ACC112 (cell line): ENCODE results near the gene TTLL5.

Source experiments
- H2AFZ ChIP-seq: fragments of 200-600 bp; sonication (generic); one replicate; pipeline ENCODE4 v1.6.0; 2017; ENCODE audit warnings: antibody characterized with exemption, low read length; ENCODE audit not compliant: unreplicated experiment
- H3K27ac ChIP-seq: fragments of 200-600 bp; sonication (generic); 2 replicates; pipeline ENCODE4 v1.5.1; 2014; ENCODE audit warnings: low read depth, mild to moderate bottlenecking, antibody characterized with exemption, low read length, moderate library complexity
- H3K27me3 ChIP-seq: fragments of 200-600 bp; sonication (generic); 2 replicates; pipeline ENCODE4 v1.6.1; 2014; ENCODE audit warnings: mild to moderate bottlenecking, antibody characterized with exemption, low read length, moderate library complexity, mixed read lengths; ENCODE audit not compliant: insufficient read depth
- H3K36me3 ChIP-seq: fragments of 200-600 bp; sonication (generic); 2 replicates; pipeline ENCODE4 v1.6.1; 2016; ENCODE audit warnings: mild to moderate bottlenecking, antibody characterized with exemption, low read length, moderate library complexity, mixed read lengths; ENCODE audit not compliant: insufficient read depth
- H3K4me1 ChIP-seq: fragments of 200-600 bp; sonication (generic); one replicate; pipeline ENCODE4 v1.6.1; 2016; ENCODE audit warnings: low read length, mixed read lengths; ENCODE audit not compliant: insufficient read depth, unreplicated experiment, control insufficient read depth
- H3K4me3 ChIP-seq: fragments of 200-600 bp; sonication (generic); 2 replicates; pipeline ENCODE4 v1.5.1; 2014; ENCODE audit warnings: mild to moderate bottlenecking, low read depth, low read length
- H3K79me2 ChIP-seq: fragments of 200-600 bp; sonication (generic); one replicate; pipeline ENCODE4 v1.6.0; 2016; ENCODE audit warnings: low read length; ENCODE audit not compliant: control insufficient read depth, unreplicated experiment, insufficient read depth

TTLL5 gene

DNA sequence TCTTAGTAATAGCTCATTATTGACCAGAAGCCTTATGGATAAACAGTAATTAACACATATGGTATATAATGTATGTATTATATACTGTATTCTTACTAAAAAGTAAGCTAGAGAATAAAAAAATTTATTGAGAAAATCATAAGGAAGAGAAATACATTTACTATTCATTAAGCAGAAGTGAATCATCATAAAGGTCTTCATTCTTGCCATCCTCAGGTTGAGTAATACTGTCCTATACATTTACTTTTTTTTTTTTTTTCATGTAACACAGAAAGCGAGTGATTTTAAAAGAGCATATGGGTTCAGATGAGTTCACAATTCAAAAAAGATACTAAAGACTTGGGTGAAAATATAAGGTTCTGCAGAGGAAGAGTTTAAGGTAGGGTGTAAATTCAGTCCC, 168.3 kb downstream of the TTLL5 start:
- no peak overlapping the region for H3K4me3 ChIP-seq
- no peaks in the 10 kb centered on the region for H3K79me2 ChIP-seq
- H3K27ac ChIP-seq, result no peak overlapping the region
- no peaks in the 10 kb centered on the region for H3K27me3 ChIP-seq
- H2AFZ ChIP-seq, result no peak overlapping the region
- peaks cover 39% of the 10 kb centered on the region for H3K4me1 ChIP-seq
- H3K36me3 ChIP-seq, result no peaks in the 10 kb centered on the region; the same call in 1 of the 2 replicates

DNA sequence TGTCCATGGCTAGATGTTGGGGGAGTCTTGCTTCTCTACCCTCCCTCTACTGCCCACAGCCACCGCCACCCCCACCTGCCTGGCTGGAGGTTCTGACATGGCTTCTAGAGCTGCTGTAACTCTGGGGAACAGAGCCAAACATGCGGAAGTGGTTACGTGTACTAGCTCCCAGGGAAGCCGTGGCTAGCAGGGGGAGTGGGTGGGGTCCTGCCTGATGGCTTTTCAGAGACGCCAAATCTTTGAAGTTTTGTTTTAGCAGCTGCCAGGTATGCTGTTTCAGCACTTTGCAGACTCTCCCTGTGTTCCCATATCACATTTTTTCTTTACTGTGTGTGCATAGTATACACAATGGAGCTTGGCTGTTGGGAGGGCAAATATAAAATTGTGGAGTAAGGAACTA, 170.4 kb downstream of the TTLL5 start:
- peak overlapping the region; percentile 78 for H2AFZ ChIP-seq
- H3K4me1 ChIP-seq, result peaks cover 22% of the 10 kb centered on the region

DNA sequence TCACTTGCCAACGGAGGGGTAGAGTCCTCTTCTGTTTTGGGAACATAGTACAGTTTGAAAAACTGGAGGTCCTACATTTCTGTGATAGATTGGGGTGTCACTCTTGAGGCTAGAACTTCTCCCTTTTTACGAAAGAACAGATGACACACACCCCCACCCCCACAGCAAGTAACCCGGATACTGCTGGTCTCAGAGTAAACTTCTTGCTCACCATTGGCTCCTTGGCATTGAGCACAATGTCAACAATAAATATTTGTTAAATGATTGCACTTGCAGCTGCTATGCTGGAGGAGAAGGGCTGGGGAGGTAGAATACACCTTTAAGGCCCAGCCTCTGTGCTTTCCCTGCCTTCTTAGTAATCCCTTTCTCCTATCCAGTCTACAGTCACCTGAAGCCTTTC, 170.9 kb downstream of the TTLL5 start:
- H2AFZ ChIP-seq, result peak overlapping the region; percentile 78
- H3K4me1 ChIP-seq, result peaks cover 26% of the 10 kb centered on the region
- H3K79me2 ChIP-seq, result no peaks in the 10 kb centered on the region
- H3K4me3 ChIP-seq, result peak overlapping the region; percentile 55; the same call in 1 of the 2 replicates
- no peaks in the 10 kb centered on the region for H3K27me3 ChIP-seq
- no peaks in the 10 kb centered on the region; the same call in 1 of the 2 replicates for H3K36me3 ChIP-seq
- peak overlapping the region; percentile 92 for H3K27ac ChIP-seq

More for the DNA sequence above, 170.4 kb downstream of the TTLL5 start:
- Histone ChIP-seq H3K36me3 (no peaks in the 10 kb centered on the region; the same call in 1 of the 2 replicates), H3K27ac (peak overlapping the region; percentile 92), H3K79me2 (no peaks in the 10 kb centered on the region), H3K4me3 (peak overlapping the region; percentile 55; the same call in 1 of the 2 replicates), H3K27me3 (no peaks in the 10 kb centered on the region)

DNA sequence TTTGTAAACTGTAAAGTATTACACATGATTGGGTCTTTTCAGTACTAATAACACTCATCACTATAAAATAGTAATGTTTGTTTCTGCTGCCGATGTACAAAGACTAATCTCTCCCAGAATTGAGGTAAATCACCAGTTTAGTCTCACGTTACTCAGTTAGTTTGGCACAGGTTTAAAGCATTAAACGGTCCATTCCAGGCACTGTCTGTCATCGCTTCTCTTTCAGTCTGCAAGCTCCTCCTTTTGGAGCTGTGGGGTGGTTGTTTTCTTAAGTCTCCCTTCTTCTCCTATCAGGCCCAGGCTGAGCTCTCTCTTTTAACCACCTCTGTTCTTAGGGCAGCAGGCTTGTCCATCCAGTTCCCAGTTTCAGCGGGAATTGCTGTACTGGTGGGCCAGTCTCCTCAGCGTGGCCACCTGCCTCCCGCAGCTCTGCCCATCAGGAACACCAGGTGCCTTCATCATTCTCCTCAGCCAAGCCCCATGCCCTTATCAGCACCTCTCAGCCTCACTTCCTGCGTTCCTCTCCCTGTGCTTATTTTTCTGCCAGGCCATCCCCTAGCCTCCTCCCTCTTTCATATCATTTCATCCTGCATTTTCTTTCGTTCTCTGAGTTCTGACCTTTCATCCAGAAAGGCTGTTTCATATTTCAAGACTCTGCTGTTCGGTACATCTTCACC, 171.7 kb downstream of the TTLL5 start:
- Histone ChIP-seq H3K79me2 (no peaks in the 10 kb centered on the region), H3K27me3 (no peaks in the 10 kb centered on the region), H3K36me3 (no peaks in the 10 kb centered on the region; the same call in 1 of the 2 replicates), H3K4me1 (peaks cover 31% of the 10 kb centered on the region), H3K4me3 (no peak overlapping the region), H3K27ac (peak overlapping the region; percentile 92), H2AFZ (no peak overlapping the region)

DNA sequence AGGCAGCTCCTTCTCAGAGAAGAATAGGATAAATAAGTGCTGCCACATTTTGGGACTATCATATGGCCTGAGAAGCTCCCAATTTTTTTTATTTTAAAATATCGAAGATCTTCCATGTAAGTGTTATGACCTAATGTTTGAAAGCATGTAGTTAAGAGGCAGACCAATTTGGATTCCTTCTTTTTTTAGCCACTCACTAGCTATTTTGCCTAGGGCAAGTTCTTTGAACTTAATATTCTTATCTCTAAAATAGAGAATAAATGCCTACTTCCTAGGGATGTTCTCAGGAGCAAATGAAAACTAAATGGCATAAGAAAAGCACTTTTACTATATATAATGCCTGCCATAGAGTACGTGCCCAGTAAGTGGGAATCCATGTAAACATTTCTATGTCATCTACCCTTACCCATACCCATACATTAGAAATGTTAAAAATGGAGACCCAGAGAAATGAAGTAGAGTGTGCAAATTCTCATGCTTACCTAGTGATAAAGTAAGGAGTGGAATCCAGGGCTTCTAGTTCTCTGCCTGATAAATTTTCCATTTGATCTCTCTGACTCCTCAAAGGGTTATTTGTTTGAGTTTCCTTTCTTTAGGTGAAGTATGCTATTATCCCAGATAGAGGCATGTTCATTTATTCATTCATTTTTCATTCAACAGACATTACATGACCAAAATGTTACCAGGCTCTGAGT, 172.4 kb downstream of the TTLL5 start:
- H3K36me3 ChIP-seq, result peaks cover under 1% of the 10 kb centered on the region
- H3K27ac ChIP-seq, result 0 out of 2 replicates have a peak overlapping the region, but pooled peaks have one; percentile 7
- no peaks in the 10 kb centered on the region for H3K27me3 ChIP-seq
- H3K4me3 ChIP-seq, result no peak overlapping the region
- no peaks in the 10 kb centered on the region for H3K79me2 ChIP-seq
- peaks cover 31% of the 10 kb centered on the region for H3K4me1 ChIP-seq
- no peak overlapping the region for H2AFZ ChIP-seq

DNA sequence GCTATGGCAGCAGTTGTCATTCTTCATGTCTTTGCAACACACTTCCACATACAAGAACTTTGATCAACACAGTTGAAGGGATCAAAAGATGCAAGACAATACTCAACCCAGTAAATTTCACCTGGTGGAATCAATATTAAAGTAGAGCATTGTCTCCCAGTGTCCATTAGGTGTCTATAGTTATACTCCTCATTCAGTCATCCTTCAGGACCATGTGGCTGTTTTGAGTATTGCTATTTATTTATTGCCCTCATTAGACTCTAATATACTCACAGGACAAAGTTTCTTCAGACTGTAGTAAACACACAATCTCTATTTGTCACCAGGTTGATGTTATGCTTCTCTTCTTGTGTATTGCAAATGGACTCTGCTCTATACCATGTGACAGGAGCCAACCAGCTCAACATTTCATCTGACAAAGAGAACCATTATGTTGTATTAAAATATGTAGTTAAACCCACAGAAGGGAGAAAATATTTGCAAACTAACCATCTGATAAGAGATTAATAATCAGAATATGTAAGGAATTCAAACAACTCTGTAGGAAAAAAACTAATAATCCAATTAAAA, 174.2 kb downstream of the TTLL5 start:
- peaks cover 8% of the 10 kb centered on the region for H3K36me3 ChIP-seq
- no peaks in the 10 kb centered on the region for H3K27me3 ChIP-seq
- no peak overlapping the region for H3K4me3 ChIP-seq
- H3K4me1 ChIP-seq, result peaks cover 31% of the 10 kb centered on the region
- H3K79me2 ChIP-seq, result no peaks in the 10 kb centered on the region
- H3K27ac ChIP-seq, result no peak overlapping the region
- no peak overlapping the region for H2AFZ ChIP-seq

DNA sequence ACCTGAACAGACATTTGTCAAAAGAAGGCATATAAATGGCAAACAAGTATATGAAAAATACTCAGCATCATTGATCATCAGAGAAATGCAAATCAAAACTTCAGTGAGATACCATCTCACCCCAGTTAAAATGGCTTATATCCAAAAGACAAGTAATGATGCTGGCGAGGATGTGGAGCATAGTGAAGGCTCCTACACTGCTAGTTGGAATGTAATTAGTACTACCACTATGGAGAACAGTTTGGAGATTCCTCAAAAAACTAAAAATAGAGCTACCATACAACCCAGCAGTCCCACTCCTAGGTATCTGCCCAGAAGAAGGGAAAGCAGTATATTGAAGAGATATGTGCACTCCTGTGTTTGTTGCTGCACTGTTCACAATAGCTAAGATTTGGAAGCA, 174.7 kb downstream of the TTLL5 start:
- no peaks in the 10 kb centered on the region for H3K79me2 ChIP-seq
- H3K36me3 ChIP-seq, result peaks cover 8% of the 10 kb centered on the region
- no peak overlapping the region for H3K27ac ChIP-seq
- H3K4me1 ChIP-seq, result peaks cover 31% of the 10 kb centered on the region
- no peak overlapping the region for H2AFZ ChIP-seq
- H3K27me3 ChIP-seq, result no peaks in the 10 kb centered on the region
- no peak overlapping the region for H3K4me3 ChIP-seq

DNA sequence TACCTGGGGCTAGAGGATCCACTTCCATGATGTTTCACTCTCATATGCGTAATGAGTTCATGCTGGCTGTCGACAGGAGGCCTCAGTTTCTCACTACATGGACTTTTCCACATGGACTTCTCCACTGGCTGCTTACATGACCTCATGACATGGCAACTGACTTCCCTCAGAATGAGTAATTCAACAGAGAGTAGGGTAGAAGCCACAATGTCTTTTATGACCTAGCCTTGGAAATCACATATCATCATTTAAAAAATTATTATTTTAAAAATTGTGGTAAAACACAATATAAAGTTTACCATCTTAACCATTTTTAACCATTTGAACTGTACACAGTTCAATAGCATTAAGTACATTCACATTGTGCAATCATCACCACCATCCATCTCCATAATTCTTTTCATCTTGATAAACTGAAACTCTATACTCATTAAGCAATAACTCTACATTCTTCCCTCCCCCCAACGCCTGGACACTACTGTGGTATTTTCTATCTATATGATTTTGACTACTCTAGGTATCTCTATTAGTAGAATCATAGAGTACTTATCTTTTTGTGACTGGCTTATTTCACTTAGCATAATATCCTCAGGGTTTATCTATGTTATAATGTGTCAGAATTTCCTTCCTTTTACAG, 176.2 kb downstream of the TTLL5 start:
- H3K36me3 ChIP-seq, result peaks cover 8% of the 10 kb centered on the region
- H3K4me3 ChIP-seq, result no peak overlapping the region
- no peak overlapping the region for H2AFZ ChIP-seq
- H3K27me3 ChIP-seq, result no peaks in the 10 kb centered on the region
- H3K79me2 ChIP-seq, result no peaks in the 10 kb centered on the region
- H3K27ac ChIP-seq, result no peak overlapping the region
- peaks cover 17% of the 10 kb centered on the region for H3K4me1 ChIP-seq

DNA sequence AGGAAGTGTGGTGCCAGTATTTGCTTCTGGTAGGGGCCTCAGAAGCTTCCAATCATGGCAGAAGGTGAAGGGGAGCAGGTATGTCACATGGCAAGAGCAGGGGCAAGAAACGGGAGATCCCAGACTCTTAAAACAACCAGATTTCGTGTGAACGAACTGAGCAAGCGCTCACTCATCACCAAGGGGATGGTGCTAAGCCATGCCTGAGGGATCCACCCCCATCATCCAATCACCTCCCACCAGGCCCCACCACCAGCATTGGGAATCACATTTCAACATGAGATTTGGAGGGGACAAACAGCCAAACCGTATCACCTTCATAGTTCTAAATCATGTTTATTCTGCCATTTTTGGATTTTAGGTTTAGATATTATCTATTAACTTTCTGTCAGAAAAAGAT, 179.9 kb downstream of the TTLL5 start:
- Histone ChIP-seq H2AFZ (no peak overlapping the region), H3K36me3 (peaks cover 8% of the 10 kb centered on the region; the same call in 1 of the 2 replicates), H3K4me1 (peaks cover 9% of the 10 kb centered on the region), H3K27ac (no peak overlapping the region), H3K79me2 (no peaks in the 10 kb centered on the region), H3K4me3 (no peak overlapping the region), H3K27me3 (no peaks in the 10 kb centered on the region)

DNA sequence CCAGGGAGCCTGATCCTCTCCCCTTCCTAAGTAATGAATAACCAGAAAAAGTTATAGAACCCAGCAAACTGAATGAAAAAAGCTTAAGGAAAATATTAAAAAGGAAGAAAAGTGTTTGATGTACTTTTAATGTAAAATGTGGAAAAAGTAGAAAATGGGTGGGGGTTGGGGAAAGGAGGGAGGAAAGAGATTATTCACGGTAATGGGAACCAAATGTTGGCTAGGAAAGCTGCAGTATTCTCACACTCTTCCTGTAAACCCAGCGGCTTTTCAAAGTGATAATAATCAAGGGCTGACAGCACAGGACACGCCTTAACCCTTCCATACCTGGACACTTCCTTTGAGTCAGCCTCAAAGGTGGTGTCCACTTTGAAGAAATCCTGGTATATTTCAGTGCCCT, 181.5 kb downstream of the TTLL5 start:
- H3K4me1 ChIP-seq, result peaks cover under 1% of the 10 kb centered on the region
- no peak overlapping the region for H3K4me3 ChIP-seq
- H3K79me2 ChIP-seq, result no peaks in the 10 kb centered on the region
- no peak overlapping the region for H3K27ac ChIP-seq
- H3K27me3 ChIP-seq, result no peaks in the 10 kb centered on the region
- peaks cover 8% of the 10 kb centered on the region; the same call in 1 of the 2 replicates for H3K36me3 ChIP-seq
- no peak overlapping the region for H2AFZ ChIP-seq
